Osteoblast (primary cell): ENCODE data around the gene EFCAB11. TPM values are rescaled to one million over a fixed set of nuclear protein-coding genes. Genes with fewer than 3 reads are reported as not detected.

Experiments used
- DNase-seq: peaks from one replicate; pipeline ENCODE4 v3.0.0; 2011; ENCODE audit warnings: low spot score, mixed read lengths; ENCODE audit not compliant: insufficient read length; ENCODE audit errors: missing footprints
- H2AFZ ChIP-seq: 2 replicates; pipeline ENCODE4 v1.6.0; 2011; ENCODE audit warnings: mild to moderate bottlenecking, low read length
- H3K27ac ChIP-seq: 2 replicates; pipeline ENCODE4 v1.5.1; 2011; ENCODE audit warnings: mild to moderate bottlenecking, low read depth, low read length, moderate library complexity
- H3K27me3 ChIP-seq: 2 replicates; pipeline ENCODE4 v1.6.0; 2012; ENCODE audit warnings: mild to moderate bottlenecking, control low read depth, inconsistent platforms, low read length, moderate library complexity; ENCODE audit not compliant: insufficient read depth
- H3K36me3 ChIP-seq: 2 replicates; pipeline ENCODE4 v1.5.1; 2011; ENCODE audit warnings: mild to moderate bottlenecking, low read length, control low read depth, moderate library complexity; ENCODE audit not compliant: insufficient read depth
- H3K4me1 ChIP-seq: 2 replicates; pipeline ENCODE4 v1.5.1; 2011; ENCODE audit warnings: mild to moderate bottlenecking, low read length, control low read depth, moderate library complexity; ENCODE audit not compliant: insufficient read depth
- H3K4me2 ChIP-seq: 2 replicates; pipeline ENCODE4 v1.6.0; 2011; ENCODE audit warnings: mild to moderate bottlenecking, low read length; ENCODE audit not compliant: insufficient read depth
- H3K4me3 ChIP-seq: fragments of 200-600 bp; sonication (generic); 3 replicates; pipeline ENCODE4 v1.5.1; 2012; ENCODE audit warnings: mild to moderate bottlenecking, low read length, inconsistent platforms; ENCODE audit not compliant: insufficient read depth
- H3K79me2 ChIP-seq: 2 replicates; pipeline ENCODE4 v1.6.0; 2012; ENCODE audit warnings: mild to moderate bottlenecking, low read length, control low read depth, inconsistent platforms; ENCODE audit not compliant: insufficient read depth
- H3K9me3 ChIP-seq: 2 replicates; pipeline ENCODE4 v1.5.1; 2011; ENCODE audit warnings: low read depth, low read length, control low read depth
- H4K20me1 ChIP-seq: 2 replicates; pipeline ENCODE4 v1.6.0; 2012; ENCODE audit warnings: mild to moderate bottlenecking, low read length, control low read depth; ENCODE audit not compliant: insufficient read depth
- CTCF ChIP-seq: IDR thresholded peaks from 2 replicates; pipeline ENCODE4 v1.5.1; 2011; ENCODE audit warnings: mild to moderate bottlenecking, low read depth, low read length, moderate library complexity; ENCODE audit errors: extremely low read depth
- total RNA-seq: library from RNA; depleted of rRNA; stranded (reverse); fragments of >200 nt; gene quantifications from 2 replicates; pipeline ENCODE4 v1.2.3, GENCODE V29; 2012

EFCAB11 gene
- total RNA-seq, 1 donor: 6.9 TPM

- no peak overlapping the region for H3K27ac ChIP-seq
- no peak for TF ChIP-seq CTCF
- peaks cover 10% of the 10 kb centered on the region for H3K4me1 ChIP-seq
- no peak for DNase-seq
- H3K79me2 ChIP-seq: no peaks in the 10 kb centered on the region
- H3K9me3 ChIP-seq: no peaks in the 10 kb centered on the region
- H4K20me1 ChIP-seq: no peaks in the 10 kb centered on the region
- no peaks in the 10 kb centered on the region for H3K36me3 ChIP-seq
- H3K4me2 ChIP-seq: no peak overlapping the region
- H3K27me3 ChIP-seq: no peaks in the 10 kb centered on the region
- H2AFZ ChIP-seq: no peak overlapping the region
- no peak overlapping the region for H3K4me3 ChIP-seq
Measured at GRCh38 chr14:89793367-89793716, 161.2 kb downstream of the EFCAB11 start.

- peaks cover 10% of the 10 kb centered on the region for H3K4me1 ChIP-seq
- TF ChIP-seq CTCF: no peak
- H3K79me2 ChIP-seq: no peaks in the 10 kb centered on the region
- no peaks in the 10 kb centered on the region for H3K36me3 ChIP-seq
- peak overlapping the region; percentile 35 for H3K4me2 ChIP-seq
- H3K27me3 ChIP-seq: no peaks in the 10 kb centered on the region
- no peak overlapping the region for H3K4me3 ChIP-seq
- no peak for DNase-seq
- H4K20me1 ChIP-seq: no peaks in the 10 kb centered on the region
- peak overlapping the region; percentile 57 for H3K27ac ChIP-seq
- peak overlapping the region; percentile 66 for H2AFZ ChIP-seq
- no peaks in the 10 kb centered on the region for H3K9me3 ChIP-seq
Measured at GRCh38 chr14:89792489-89793366, 161.8 kb downstream of the EFCAB11 start.

- Histone ChIP-seq H3K79me2 (no peaks in the 10 kb centered on the region), H4K20me1 (no peaks in the 10 kb centered on the region), H3K27ac (no peak overlapping the region), H3K4me1 (peaks cover 2% of the 10 kb centered on the region), H3K9me3 (no peaks in the 10 kb centered on the region), H3K36me3 (no peaks in the 10 kb centered on the region), H3K4me2 (no peak overlapping the region), H3K27me3 (no peaks in the 10 kb centered on the region), H3K4me3 (no peak overlapping the region), H2AFZ (no peak overlapping the region)
- TF ChIP-seq CTCF: no peak
- peak; percentile 38 for DNase-seq
Measured at GRCh38 chr14:89787525-89787924, 167.0 kb downstream of the EFCAB11 start.

GRCh38 chr14:89781046-89781445 lies 173.5 kb downstream of the EFCAB11 start:
- no peak for TF ChIP-seq CTCF
- no peaks in the 10 kb centered on the region for H4K20me1 ChIP-seq
- no peaks in the 10 kb centered on the region for H3K9me3 ChIP-seq
- no peak overlapping the region for H2AFZ ChIP-seq
- H3K36me3 ChIP-seq: no peaks in the 10 kb centered on the region
- H3K27ac ChIP-seq: no peak overlapping the region
- no peaks in the 10 kb centered on the region for H3K79me2 ChIP-seq
- no peak for DNase-seq
- H3K27me3 ChIP-seq: no peaks in the 10 kb centered on the region
- no peak overlapping the region for H3K4me3 ChIP-seq
- no peak overlapping the region for H3K4me2 ChIP-seq
- no peaks in the 10 kb centered on the region for H3K4me1 ChIP-seq
